SH-SY5Y (cell line): Measurements from ENCODE around the gene OBI1.

Source experiments
- GATA2 ChIP-seq: IDR thresholded peaks from 2 replicates; pipeline ENCODE4 v1.6.1; 2011; ENCODE audit warnings: mild to moderate bottlenecking, low read depth, low read length
- GATA3 ChIP-seq: IDR thresholded peaks from 2 replicates; pipeline ENCODE4 v1.6.1; 2011; ENCODE audit warnings: low read depth, mild to moderate bottlenecking, low read length, moderate library complexity

- TF ChIP-seq GATA2 (no peak), GATA3 (no peak)
Measured at GRCh38 chr13:78600280-78600883, 58.6 kb downstream of the OBI1 start.
